Thymus (tissue), 11 donors: ENCODE measurements around the gene CPA4. TPM values are rescaled to one million over a fixed set of nuclear protein-coding genes. Genes with fewer than 3 reads are reported as not detected.
A peak's percentile ranks its signal among the peaks of the same experiment; 100 is the strongest.

Source experiments
- DNase-seq, 9 donors: peaks; one replicate each; pipeline ENCODE4 v3.0.0-alpha.2; 2013; ENCODE audit warnings: low spot score in 9 of 9, low read depth in 6 of 9, missing footprints in 1 of 9
- H3K27ac ChIP-seq, 2 donors: one replicate each; pipeline ENCODE4 v1.5.1; 2013; ENCODE audit warnings: control low read depth in 1 of 2, low read depth in 1 of 2, low read length in 1 of 2, mild to moderate bottlenecking in 1 of 2, moderate library complexity in 1 of 2
- H3K27me3 ChIP-seq, 2 donors: one replicate each; pipeline ENCODE4 v1.5.1; 2013; ENCODE audit warnings: low read length in 1 of 2; ENCODE audit not compliant: control insufficient read depth in 2 of 2, insufficient read depth in 1 of 2
- H3K36me3 ChIP-seq, 2 donors: one replicate each; pipeline ENCODE4 v1.5.1; 2013; ENCODE audit warnings: low read length in 1 of 2, mild to moderate bottlenecking in 1 of 2, moderate library complexity in 1 of 2; ENCODE audit not compliant: control insufficient read depth in 2 of 2, insufficient read depth in 2 of 2
- H3K4me1 ChIP-seq, 2 donors: one replicate each; pipeline ENCODE4 v1.5.1; 2013; ENCODE audit warnings: low read length in 2 of 2; ENCODE audit not compliant: control insufficient read depth in 2 of 2, insufficient read depth in 2 of 2
- H3K4me3 ChIP-seq, 2 donors: one replicate each; pipeline ENCODE4 v1.5.1; 2013; ENCODE audit warnings: low read length in 2 of 2, control low read depth in 1 of 2, mild to moderate bottlenecking in 1 of 2
- H3K9me3 ChIP-seq, 2 donors: one replicate each; pipeline ENCODE4 v1.5.1; 2013; ENCODE audit warnings: low read length in 1 of 2, mild to moderate bottlenecking in 1 of 2; ENCODE audit not compliant: control insufficient read depth in 2 of 2, insufficient read depth in 1 of 2
- WGBS: extraction: QIAGEN DNeasy Blood & Tissue Kit; methylation state at CpG from one replicate; pipeline ENCODE4 v1.1.7; 2013; 5-methylcytosine and 5-hydroxymethylcytosine counted together
- polyA plus RNA-seq: library from polyadenylated mRNA; stranded (reverse); fragments of 200-250 nt; gene quantifications from one replicate; pipeline ENCODE4 v1.2.3, GENCODE V29; 2013
- total RNA-seq: library from RNA; stranded (reverse); fragments of 120-200 nt; gene quantifications from one replicate; pipeline ENCODE4 v1.2.4, GENCODE V29; 2013
- donor health status: healthy.

Gene CPA4
- total and polyA plus RNA-seq, 2 donors, result 0.96 to 0.99 TPM

DNA sequence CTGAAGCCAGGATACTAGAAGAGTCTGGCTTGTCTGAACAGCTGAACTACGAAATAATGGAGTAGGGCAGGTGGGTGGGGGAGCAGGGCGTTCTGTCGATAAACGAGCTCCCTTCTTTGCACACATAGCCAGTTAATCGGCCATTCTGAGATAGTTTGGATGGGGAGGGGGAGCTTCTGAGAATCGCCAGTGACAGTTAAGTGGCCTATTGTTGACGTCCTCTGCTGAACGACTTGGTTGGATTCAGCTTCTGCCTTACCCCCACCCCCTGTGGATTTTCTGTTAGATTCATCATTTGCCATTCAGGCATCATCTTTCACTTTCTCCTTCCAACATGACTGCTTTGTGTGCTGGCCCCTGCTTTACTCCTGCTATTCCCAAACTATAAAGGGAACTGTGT is 52.2 kb downstream of the CPA4 start:
- H3K27me3 ChIP-seq, result no peaks in the 10 kb centered on the region
- DNase-seq, result no peak
- no peaks in the 10 kb centered on the region for H3K36me3 ChIP-seq
- 94% methylated on average over 8 of the region's 8 CpGs for WGBS
- peaks cover 0 to 12% of the 10 kb centered on the region in 2 donors for H3K4me1 ChIP-seq
- H3K27ac ChIP-seq, result peak overlapping the region in 1 of 2 donors; percentile 46
- H3K4me3 ChIP-seq, result no peak overlapping the region
- H3K9me3 ChIP-seq, result no peaks in the 10 kb centered on the region

DNA sequence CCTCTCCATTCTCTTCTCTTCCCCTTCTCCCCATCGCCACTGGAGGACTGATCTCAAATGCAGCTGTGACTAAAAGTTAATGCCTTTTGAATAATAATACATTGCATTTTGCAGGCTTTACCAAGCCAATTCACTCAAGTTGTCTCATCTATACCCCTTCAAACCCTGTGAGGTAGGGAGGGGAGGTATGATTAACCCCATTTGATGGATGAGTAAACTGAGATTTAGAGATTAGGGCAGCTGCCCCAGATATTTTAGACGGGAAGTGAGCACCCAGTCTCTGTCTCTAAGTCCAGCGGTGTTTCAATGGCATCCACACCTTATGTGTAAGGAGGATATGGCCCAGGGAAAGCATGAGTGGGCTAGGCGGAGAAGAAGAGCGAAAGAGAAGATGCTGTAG is 52.8 kb downstream of the CPA4 start:
- Histone ChIP-seq H3K27me3 (no peaks in the 10 kb centered on the region), H3K9me3 (no peaks in the 10 kb centered on the region), H3K27ac (no peak overlapping the region), H3K4me3 (no peak overlapping the region), H3K36me3 (no peaks in the 10 kb centered on the region), H3K4me1 (peaks cover 0 to 18% of the 10 kb centered on the region in 2 donors)
- 95% methylated on average over 5 of the region's 5 CpGs for WGBS
- DNase-seq, result no peak

DNA sequence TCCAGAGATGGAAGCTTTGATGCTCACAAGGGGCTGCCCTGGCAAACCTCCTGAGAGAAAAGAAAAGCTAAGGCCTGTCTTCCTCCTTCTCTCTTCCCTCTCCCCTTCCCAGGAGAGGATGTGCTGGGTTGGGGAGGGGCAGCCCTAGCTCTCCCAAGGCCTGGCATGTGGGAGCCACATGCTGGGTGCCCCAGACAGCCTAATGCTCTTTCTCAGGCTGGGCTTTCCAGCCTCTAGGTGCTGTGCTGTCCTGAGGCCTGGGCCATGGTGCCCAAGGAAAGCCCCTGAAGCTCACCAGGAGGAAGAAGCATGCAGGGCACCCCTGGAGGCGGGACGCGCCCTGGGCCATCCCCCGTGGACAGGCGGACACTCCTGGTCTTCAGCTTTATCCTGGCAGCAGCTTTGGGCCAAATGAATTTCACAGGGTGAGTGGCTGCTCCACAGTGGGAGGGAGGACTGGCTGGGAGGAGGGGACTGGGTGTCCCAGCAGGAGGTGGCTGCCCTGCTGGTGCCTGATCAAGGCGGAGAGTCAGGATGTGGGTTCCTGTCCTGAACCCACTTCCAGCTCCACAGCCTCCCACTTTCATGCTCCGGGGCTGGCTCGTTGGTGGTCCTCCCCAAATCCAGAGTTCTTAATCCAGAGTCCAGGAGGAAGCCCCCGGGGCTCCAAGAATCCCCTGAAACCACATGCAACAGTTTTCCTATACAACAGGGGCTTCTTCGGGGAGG is 53.4 kb downstream of the CPA4 start:
- no peaks in the 10 kb centered on the region for H3K27me3 ChIP-seq
- H3K9me3 ChIP-seq, result no peaks in the 10 kb centered on the region
- WGBS, result 89% methylated on average over 10 of the region's 10 CpGs
- H3K4me1 ChIP-seq, result peaks cover 0 to 24% of the 10 kb centered on the region in 2 donors
- no peak for DNase-seq
- no peak overlapping the region for H3K4me3 ChIP-seq
- H3K27ac ChIP-seq, result no peak overlapping the region
- no peaks in the 10 kb centered on the region for H3K36me3 ChIP-seq

DNA sequence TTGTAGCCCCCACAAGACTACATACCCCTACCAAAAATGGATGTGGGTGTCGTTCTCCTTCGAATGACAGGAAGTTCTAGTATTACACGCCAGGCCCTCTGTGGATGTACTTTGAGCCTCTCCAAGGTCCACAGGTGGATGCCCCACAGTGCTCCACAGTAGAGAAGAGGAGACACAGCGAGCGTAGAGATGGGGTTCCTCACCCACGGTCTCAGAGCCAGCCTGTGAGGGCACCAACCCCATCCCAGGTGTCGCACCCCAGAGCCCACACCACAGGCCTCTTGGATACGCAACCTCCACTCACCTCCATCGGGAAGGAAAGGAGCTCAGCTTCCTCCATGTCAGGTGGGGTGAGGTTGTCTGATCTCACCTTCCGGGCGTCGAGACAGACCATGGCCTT is 54.0 kb downstream of the CPA4 start:
- Histone ChIP-seq H3K4me3 (no peak overlapping the region), H3K27me3 (no peaks in the 10 kb centered on the region), H3K27ac (no peak overlapping the region), H3K9me3 (peaks cover 0 to 2% of the 10 kb centered on the region in 2 donors), H3K4me1 (peaks cover 0 to 30% of the 10 kb centered on the region in 2 donors), H3K36me3 (no peaks in the 10 kb centered on the region)
- WGBS, result 92% methylated on average over 12 of the region's 12 CpGs
- DNase-seq, result no peak

DNA sequence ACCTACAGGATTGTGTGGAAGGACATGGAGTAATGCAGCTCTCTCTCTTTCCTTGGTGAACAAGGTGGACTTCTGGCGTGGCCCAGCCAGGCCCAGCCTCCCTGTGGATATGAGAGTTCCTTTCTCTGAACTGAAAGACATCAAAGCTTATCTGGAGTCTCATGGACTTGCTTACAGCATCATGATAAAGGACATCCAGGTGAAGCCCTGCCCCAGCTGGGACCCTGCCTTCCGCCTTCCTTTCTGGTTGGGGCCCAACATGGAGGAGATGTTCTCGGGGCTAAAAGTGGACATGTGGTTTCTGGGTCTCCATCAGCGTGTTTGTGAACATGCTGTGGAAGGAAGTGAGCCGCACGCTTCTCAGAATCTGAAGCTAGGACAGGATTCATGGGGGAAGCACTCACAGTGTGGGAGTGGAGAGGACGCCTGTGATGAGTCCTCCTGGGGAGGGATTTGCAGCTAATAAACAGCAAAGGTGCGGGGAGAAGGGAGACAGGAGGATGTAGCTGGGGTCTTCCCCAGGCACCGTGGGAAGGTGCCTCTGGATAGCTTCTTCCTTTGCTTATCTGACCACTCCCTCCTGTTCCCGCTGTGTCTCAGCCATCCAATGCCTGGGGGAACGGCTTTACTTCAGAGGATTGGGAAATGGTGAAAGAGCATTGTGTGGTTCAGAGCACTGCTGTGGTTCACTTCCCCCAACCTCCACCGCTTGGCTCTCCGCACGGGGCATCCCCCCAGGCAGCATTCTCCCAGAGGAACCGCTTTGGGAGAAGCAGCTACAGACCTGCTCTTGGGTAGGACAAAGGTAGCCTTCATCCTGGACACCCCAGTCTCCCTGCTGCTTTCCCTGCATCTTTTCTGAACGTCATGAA is 57.2 kb downstream of the CPA4 start:
- peaks cover 0 to 6% of the 10 kb centered on the region in 2 donors for H3K9me3 ChIP-seq

DNA sequence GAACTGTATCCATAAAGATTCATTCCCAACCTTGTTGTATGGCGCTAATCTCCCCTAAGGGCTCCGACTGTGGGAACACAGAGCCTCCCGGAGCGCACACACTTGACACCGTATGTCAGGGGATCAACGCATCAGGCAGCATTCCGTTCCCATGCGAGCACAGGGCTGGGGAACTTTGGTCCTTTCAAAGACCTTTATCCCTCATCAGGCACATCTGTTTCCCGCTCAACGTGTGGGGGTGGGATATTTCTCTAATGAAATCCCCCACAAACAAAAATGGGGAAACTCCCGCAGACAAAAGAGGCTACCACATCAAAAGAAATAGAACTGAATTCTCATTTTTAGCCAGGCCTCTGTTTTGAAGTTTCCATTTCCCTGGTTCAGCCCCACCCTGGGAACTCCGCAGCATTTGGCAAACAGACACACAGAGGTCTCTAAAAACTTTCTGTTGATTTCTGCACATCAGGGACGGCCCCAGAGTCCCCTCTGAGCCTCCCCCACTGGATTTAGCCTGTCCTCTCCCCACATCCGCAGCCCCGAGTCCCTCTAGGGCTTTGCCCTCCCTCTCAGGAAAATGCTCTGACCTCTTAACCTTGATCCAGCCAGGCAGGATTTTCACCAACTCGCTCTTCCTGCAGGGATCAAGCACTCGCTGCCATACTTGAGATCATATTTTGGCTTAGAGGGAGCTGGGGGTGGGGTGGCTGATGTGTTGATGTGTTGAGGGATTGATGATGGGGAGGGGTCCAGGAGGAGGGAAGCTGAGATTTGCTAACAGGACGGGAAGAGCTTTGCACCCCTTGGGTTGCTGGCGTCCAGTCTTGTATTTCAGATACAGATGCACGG is 58.2 kb downstream of the CPA4 start:
- 82% methylated on average over 20 of the region's 20 CpGs for WGBS
- Histone ChIP-seq H3K4me3 (no peak overlapping the region), H3K4me1 (peaks cover 0 to 40% of the 10 kb centered on the region in 2 donors), H3K36me3 (no peaks in the 10 kb centered on the region), H3K27me3 (no peaks in the 10 kb centered on the region), H3K27ac (peak overlapping the region in 1 of 2 donors; percentile 65), H3K9me3 (peaks cover 0 to 6% of the 10 kb centered on the region in 2 donors)
- no peak for DNase-seq

More for the DNA sequence above, 57.2 kb downstream of the CPA4 start:
- 86% methylated on average over 16 of the region's 16 CpGs for WGBS
- H3K4me3 ChIP-seq, result no peak overlapping the region
- no peaks in the 10 kb centered on the region for H3K27me3 ChIP-seq
- H3K4me1 ChIP-seq, result peaks cover 0 to 35% of the 10 kb centered on the region in 2 donors
- DNase-seq, result no peak
- H3K27ac ChIP-seq, result peak overlapping the region in 1 of 2 donors; percentile 65
- no peaks in the 10 kb centered on the region for H3K36me3 ChIP-seq

DNA sequence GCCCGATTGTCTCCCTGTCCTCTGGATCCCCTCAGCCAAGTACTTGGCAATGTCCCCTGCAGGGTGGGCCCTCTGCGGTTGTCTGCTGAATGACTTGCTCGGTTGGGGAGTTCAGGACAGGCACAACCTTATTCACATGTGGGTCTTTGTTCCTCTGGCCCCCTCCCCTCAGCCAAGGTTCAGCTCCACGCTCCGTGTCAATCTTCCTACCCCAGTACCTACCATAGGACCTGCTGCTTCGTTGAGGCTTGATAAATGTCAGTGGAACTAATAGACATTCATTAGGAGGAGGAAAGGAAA is 58.8 kb downstream of the CPA4 start:
- Histone ChIP-seq H3K4me3 (no peak overlapping the region), H3K4me1 (peaks cover 0 to 46% of the 10 kb centered on the region in 2 donors), H3K27me3 (no peaks in the 10 kb centered on the region), H3K9me3 (peaks cover 0 to 6% of the 10 kb centered on the region in 2 donors), H3K36me3 (no peaks in the 10 kb centered on the region), H3K27ac (peak overlapping the region in 1 of 2 donors; percentile 11)
- WGBS, result 95% methylated on average over 6 of the region's 6 CpGs
- DNase-seq, result no peak

DNA sequence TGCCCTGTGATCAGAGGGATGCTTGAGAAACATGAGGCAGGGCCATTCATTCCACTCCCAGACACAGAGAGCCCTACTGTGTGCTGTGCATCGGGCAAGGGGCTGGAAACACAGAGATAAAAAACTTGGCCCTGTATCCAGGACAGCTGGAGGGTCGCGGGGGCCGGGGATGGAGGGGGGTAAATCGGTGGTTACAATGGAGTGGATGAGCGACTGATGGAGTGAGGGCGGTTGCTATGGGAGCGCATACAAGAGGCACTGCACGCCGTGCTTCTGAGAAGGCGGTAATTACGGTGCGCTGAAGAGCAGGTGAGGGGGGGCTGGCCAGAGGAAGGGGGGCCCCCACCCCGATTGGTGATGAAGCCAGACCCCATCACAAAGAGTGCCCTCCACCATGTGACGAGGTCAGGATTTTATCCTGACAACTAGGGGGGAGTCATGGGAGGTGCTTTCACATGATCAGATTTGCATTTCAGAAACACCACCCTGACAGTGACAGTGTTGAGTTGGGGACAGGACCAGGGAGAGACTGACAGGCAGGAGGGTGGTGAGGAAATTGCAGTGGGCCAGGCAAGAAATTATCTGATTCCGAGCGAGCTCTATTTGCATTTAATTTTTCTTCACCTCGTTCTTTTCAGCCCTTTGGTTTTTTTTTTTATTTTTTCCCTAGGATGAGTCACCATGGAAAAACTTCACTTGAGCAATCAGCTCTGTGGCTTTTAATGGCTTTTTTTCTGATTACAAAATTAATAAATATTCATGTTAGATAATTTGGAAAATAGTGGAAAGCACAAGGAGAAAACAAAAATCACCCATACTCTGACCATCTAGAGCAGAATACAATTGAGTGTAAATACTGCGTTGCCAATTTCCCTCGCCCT is 59.5 kb downstream of the CPA4 start:
- Histone ChIP-seq H3K4me3 (no peak overlapping the region), H3K27me3 (no peaks in the 10 kb centered on the region), H3K27ac (peak overlapping the region in 1 of 2 donors; percentile 10), H3K36me3 (no peaks in the 10 kb centered on the region), H3K4me1 (peaks cover 2 to 47% of the 10 kb centered on the region in 2 donors), H3K9me3 (peaks cover 0 to 6% of the 10 kb centered on the region in 2 donors)
- no peak for DNase-seq
- 94% methylated on average over 20 of the region's 20 CpGs for WGBS
